HL-60 (cell line): ENCODE data around the gene WDR31.

Experiments used
- DNase-seq, 2 experiments: peaks; one replicate each; pipeline ENCODE4 v3.0.0-alpha.2; 2010 to 2020; ENCODE audit warnings: low read depth in 1 of 2, low spot score in 1 of 2
- H3K27ac ChIP-seq: fragments of 250-450 bp; sonication (Bioruptor Pico); replicated peaks from 2 replicates; pipeline ENCODE4 v1.5.1; 2020; ENCODE audit warnings: mild to moderate bottlenecking, moderate library complexity
- H3K27me3 ChIP-seq: fragments of 250-450 bp; sonication (Bioruptor Pico); 2 replicates; pipeline ENCODE4 v1.5.1; 2021; ENCODE audit warnings: mild to moderate bottlenecking, moderate library complexity; ENCODE audit not compliant: insufficient read depth, poor library complexity, severe bottlenecking
- H3K4me3 ChIP-seq: replicated peaks from 2 replicates; pipeline ENCODE4 v1.5.1; 2011; ENCODE audit warnings: mild to moderate bottlenecking, control low read depth, low read length; ENCODE audit not compliant: insufficient read depth
- GABPA ChIP-seq: IDR thresholded peaks from 2 replicates; pipeline ENCODE4 v1.6.1; 2012; ENCODE audit warnings: low read depth
- POLR2AphosphoS5 ChIP-seq: IDR thresholded peaks from 2 replicates; pipeline ENCODE4 v1.6.1; 2012; ENCODE audit warnings: low read depth
- SPI1 ChIP-seq: IDR thresholded peaks from 2 replicates; pipeline ENCODE4 v1.6.1; 2012; ENCODE audit warnings: low read depth, mild to moderate bottlenecking, borderline replicate concordance
- TF ChIP-seq, protein P1 (sequence below): IDR thresholded peaks from 2 replicates; pipeline ENCODE4 v1.6.1; 2012; ENCODE audit warnings: low read depth; ENCODE audit not compliant: insufficient replicate concordance
- TF ChIP-seq, protein P2 (sequence below): IDR thresholded peaks from one replicate; pipeline ENCODE4 v1.5.1; 2011; ENCODE audit warnings: low read length, control low read depth, inconsistent platforms; ENCODE audit not compliant: insufficient read depth

WDR31 gene

DNA sequence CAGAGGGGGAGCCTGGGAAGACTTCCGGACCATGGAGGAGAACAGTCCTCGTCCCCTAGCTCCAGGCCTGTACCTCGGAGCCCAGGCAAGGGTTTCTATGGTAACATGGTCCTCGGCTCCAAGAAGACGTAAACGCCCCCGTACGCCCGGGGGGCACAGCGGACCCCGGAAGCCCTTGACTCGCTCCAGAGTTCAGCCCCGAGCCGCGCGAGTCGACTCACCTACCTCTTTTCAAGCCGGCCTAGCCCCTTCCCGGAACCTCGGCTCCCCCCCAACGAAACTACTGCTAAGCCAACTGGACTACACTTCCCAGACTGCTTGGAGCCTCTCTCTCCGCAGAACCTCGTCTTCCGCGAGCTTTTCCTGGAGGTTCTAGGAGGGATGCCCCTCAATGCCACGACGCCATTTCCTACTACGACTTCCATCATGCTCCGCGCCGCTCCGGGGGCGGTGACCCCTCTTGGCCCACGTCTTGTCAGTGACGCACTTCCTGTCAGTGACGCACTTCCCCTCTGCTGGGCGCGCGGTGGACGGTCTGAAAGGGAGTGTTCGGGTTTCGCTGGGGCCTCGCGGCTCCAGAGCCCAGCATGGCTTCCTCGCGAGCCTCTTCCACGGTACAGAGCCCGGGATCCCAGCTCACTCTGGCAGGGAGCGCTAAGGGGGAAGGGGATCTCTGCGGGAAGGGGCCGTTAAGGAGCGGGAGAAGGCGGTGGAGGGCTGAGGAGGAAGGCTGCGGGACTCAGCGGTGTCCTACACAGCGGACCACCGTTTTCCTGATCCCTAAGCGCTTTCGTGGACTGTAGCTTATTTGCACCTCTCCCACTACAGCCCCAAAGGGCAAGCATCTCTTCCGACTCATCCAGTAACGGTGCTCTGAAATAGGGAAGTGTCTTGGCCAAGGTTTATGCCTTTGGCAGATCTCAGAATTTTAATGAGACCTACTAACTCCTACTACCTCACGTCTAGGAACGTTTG lies 64.6 kb downstream of the WDR31 start, which contains the start of the genes CDC26 and PRPF4:
CDC26 (minus strand) TSS at position 416 of the 975 bp plus-strand sequence. CDS start 3,065 bp downstream, outside the sequence.
PRPF4 (plus strand) TSS at position 502 of the 975 bp plus-strand sequence; CDS start at position 588, 86 bp downstream.
- Histone ChIP-seq H3K4me3 (peak within 1 kb of the TSS; percentile 89), H3K27me3 (no peaks in the 10 kb centered on the region), H3K27ac (peak within 1 kb of the TSS; percentile 92)
- TF ChIP-seq POLR2AphosphoS5 (peak; percentile 99), SPI1 (peak; percentile 93), GABPA (peak; percentile 90)
- TF ChIP-seq, protein P1, sequence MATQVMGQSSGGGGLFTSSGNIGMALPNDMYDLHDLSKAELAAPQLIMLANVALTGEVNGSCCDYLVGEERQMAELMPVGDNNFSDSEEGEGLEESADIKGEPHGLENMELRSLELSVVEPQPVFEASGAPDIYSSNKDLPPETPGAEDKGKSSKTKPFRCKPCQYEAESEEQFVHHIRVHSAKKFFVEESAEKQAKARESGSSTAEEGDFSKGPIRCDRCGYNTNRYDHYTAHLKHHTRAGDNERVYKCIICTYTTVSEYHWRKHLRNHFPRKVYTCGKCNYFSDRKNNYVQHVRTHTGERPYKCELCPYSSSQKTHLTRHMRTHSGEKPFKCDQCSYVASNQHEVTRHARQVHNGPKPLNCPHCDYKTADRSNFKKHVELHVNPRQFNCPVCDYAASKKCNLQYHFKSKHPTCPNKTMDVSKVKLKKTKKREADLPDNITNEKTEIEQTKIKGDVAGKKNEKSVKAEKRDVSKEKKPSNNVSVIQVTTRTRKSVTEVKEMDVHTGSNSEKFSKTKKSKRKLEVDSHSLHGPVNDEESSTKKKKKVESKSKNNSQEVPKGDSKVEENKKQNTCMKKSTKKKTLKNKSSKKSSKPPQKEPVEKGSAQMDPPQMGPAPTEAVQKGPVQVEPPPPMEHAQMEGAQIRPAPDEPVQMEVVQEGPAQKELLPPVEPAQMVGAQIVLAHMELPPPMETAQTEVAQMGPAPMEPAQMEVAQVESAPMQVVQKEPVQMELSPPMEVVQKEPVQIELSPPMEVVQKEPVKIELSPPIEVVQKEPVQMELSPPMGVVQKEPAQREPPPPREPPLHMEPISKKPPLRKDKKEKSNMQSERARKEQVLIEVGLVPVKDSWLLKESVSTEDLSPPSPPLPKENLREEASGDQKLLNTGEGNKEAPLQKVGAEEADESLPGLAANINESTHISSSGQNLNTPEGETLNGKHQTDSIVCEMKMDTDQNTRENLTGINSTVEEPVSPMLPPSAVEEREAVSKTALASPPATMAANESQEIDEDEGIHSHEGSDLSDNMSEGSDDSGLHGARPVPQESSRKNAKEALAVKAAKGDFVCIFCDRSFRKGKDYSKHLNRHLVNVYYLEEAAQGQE: peak; percentile 60
- TF ChIP-seq, protein P2, sequence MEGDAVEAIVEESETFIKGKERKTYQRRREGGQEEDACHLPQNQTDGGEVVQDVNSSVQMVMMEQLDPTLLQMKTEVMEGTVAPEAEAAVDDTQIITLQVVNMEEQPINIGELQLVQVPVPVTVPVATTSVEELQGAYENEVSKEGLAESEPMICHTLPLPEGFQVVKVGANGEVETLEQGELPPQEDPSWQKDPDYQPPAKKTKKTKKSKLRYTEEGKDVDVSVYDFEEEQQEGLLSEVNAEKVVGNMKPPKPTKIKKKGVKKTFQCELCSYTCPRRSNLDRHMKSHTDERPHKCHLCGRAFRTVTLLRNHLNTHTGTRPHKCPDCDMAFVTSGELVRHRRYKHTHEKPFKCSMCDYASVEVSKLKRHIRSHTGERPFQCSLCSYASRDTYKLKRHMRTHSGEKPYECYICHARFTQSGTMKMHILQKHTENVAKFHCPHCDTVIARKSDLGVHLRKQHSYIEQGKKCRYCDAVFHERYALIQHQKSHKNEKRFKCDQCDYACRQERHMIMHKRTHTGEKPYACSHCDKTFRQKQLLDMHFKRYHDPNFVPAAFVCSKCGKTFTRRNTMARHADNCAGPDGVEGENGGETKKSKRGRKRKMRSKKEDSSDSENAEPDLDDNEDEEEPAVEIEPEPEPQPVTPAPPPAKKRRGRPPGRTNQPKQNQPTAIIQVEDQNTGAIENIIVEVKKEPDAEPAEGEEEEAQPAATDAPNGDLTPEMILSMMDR: no peak
- DNase-seq: peak; percentile 92 to 96

DNA sequence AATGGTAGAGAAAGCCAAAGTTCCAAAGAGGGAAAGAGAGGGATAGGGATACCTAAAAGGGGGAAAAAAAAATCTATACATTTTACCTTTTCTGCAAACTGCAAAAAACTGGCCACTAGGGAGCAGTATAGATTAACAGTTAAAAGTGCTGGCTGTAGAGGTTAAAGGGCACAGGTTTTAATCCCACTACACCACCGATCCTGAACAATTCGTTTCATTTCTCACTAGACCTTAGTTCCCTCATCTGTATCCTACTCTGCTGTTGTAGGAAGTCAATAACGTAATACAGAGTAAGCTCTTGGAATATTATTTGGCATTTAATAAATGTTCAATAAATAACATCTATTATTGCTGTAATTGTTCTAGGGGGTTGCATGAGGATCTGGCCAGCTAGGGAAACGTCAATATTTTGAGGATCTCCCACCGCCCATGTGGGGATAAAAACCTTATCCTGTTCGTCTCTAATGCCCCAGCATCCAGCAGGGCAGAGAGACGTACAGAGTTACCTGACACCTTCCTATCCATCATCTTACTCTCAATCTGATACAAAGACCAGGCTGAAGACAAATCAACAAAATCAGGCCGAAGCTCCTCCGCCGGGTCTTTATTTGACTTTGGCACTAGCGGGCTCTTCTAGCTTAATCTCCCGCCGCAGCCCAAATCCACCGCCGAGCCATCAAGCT lies 65.5 kb downstream of the WDR31 start:
- H3K4me3 ChIP-seq: peak overlapping the region; percentile 89

DNA sequence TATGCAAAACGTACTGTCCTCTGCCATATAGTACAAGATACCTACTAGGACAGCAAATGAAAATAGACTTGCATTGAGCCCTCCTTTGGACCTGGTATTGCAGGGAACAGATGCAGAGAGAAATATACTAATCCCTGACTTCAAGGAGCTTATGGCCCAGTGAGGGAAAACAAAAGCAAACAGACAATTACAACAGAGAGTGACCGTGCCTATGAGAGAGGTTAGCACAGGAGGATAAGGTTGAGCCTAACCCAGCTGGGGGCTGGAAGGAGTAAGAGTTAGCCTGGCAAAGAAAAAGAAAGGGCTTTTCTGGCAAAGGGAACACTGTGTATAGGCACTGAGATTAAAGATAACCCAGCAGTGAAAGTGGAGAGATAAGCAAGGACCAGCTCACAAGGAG lies 70.2 kb downstream of the WDR31 start:
- no peak for DNase-seq
- H3K27me3 ChIP-seq: no peaks in the 10 kb centered on the region
- TF ChIP-seq POLR2AphosphoS5: no peak
- TF ChIP-seq SPI1: no peak
- no peak for TF ChIP-seq GABPA
- TF ChIP-seq, protein P1: no peak
- TF ChIP-seq, protein P2: no peak
- no peak overlapping the region for H3K4me3 ChIP-seq
- no peak overlapping the region for H3K27ac ChIP-seq

More for the DNA sequence above, 65.5 kb downstream of the WDR31 start:
- Histone ChIP-seq H3K27me3 (no peaks in the 10 kb centered on the region), H3K27ac (peak overlapping the region; percentile 92)
- TF ChIP-seq, protein P2: peak; percentile 28
- TF ChIP-seq POLR2AphosphoS5 (no peak), GABPA (no peak)
- DNase-seq: peak in 1 of 2 experiments; percentile 61
